GM21717 (cell line): ENCODE data around the gene CDADC1.
A peak's percentile ranks its signal among the peaks of the same experiment; 100 is the strongest.
"Not testable (repeated sequence)": the region's sequence is repeated elsewhere in the genome, so short reads cannot be mapped to it uniquely, and the experiment has no call there.

Experiments used
- ATAC-seq: cut with Tn5 transposase; IDR thresholded peaks from one replicate; pipeline ENCODE4 v1.9.1; 2021; ENCODE audit warnings: mild to moderate bottlenecking, moderate library complexity; ENCODE audit not compliant: unreplicated experiment

The CDADC1 gene

DNA sequence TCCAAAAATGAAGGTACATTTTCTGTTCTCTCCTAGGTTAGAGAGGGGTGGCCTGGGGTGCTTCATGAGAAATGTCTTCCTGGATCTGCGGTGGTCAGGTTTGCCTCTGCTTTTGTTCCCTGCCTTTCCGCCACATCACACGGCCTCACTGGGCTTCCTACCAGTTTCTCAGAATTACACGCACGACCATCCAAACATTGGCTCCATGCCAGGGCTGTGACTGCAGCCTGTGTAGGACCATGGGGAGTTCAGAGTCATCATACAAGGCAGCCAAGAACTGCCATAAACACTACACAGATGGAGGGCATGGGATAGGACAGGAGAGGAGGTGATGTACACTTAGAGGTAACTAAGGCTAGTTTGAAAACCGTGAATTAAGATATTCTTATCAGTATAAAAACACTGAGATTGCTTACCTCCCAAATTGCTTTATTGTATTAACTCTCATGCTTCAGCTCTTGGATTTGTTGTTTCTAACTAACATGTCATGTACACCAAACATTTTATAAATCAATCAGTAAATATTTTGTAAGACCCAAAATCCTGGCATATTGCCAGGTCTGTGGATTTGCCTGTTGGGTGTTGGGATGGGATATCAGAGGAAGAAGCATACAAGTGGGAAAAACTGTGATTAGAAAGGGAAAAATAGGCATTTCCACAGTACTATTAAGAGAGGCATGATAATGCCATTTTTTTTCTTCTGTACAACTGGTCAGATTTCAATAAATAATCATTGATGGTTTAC, 45.2 kb downstream of the CDADC1 start:
- ATAC-seq = no peak

DNA sequence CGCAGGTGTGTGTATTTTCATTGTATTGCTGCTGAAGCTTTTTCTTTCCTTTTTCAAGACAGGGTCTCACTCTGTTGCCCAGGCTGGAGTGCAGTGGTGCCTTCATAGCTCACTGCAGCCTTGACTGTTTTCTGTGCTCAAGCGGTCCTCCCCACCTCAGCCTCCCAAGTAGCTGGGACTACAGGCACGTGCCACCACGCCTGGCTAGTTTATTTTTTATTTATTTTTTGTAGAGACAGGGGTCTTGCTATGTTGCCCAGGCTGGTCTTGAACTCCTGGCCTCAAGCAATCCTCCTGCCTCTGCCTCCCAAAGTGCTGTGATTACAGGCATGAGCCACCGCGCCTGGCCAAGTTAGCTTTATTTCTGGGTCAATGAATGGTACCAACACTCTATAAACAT, 47.0 kb downstream of the CDADC1 start:
- ATAC-seq = not testable (repeated sequence)

DNA sequence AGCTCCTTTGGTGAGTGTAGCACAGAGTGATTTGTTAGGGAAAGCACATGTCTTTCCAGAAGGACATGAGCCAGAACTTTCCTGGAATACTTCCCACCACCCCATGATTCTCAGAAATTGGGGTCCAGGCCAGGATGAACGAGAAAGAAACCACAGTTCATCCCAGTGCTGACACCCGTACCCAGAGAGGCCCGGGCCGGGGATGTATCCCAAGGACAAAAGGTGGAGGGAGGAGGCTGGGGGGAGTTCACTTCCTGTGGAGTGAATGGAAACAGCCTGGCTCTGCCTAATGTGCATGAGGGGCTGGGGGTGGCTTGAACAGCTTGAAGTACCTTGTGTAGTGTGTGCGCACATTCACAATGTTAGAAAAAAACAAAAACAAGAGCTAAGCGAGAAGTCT, 47.5 kb downstream of the CDADC1 start:
- ATAC-seq = no peak

DNA sequence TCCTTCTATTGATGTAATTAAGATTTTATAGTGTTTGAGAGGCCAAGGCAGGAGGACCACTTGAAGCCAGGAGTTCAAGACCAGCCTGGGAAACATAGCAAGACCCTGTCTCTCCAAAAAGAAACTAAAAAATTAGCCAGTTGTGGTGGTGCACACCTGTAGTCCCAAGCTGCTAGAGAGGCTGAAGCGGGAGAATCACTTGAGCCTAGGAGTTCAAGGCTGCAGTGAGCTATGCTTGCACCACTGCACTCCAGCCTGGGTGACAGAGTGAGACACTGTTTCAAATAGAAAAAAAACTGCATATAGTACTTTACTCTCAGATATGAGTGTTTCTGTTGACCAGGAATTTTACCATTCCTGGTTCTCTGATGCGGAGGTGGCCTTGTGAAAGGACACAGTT, 48.9 kb downstream of the CDADC1 start:
- ATAC-seq = no peak

DNA sequence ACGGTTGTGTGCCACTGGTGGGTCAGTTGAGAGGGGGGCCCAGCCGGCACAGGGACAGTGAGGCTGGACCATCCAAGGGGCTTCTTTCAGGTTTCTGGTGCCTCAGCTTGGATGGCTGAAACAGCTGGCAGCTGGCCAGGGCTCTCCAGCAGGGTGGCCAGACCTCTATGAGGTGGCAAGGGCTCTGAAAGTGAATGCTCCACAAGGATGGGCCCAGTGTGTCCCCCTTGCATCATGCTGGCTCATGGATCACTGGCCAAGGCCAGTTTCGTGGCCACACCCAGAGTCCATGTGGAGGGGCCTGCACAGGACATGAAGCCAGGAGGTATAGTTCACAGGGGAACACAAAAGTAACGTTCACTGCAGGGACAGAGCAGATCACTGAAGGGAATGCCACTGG, 49.6 kb downstream of the CDADC1 start:
- no peak for ATAC-seq

DNA sequence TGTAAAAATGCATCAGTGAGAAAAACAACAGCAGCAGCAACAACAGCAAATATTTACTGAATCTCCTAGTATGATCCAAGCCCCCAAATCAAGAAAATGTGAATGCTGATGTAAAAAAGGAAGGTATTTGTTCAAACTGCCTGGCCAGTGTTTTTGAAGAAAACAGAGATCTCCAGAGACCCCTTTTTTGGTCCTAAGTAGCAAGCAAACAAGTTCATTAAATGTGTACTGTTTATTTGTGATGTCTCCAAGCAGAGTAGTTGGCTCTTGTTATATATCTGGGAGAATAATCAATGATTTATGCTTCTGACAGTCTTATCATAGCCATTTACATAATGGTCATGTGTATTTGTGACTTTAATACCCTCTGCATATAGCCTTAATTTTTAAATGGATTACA, 50.7 kb downstream of the CDADC1 start:
- no peak for ATAC-seq

DNA sequence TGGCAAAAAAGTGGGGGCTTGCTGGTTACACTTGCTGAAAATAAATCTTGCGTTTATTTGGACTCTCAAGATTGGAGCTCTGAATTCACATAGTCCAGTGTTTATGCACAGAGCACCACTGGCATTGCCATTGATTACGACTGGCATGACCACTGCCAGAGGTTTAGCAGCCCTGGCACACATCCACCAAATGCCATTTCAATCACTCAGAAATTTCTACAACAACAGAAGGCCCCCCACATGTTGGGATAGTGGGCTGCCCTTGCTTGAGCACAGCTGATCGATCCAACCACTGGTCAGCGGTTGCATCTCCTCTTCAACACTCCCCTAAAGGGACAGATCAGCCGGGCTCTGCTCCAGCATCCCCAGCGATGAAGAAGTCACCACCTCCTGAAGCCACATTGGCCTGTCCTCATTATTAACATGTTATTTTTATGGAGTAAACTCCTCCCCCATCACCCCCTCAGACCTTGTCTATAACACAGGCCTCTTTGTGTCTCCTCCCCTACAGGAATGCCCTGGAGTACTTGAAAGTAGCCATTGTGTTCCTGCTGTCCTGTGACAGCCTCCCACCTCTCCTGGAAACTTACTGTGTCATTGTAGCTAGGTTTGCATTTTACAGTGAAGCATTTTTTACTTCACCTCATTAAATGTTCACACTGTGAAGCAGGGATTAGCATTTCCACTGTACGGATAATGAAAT, 51.3 kb downstream of the CDADC1 start:
- no peak for ATAC-seq

DNA sequence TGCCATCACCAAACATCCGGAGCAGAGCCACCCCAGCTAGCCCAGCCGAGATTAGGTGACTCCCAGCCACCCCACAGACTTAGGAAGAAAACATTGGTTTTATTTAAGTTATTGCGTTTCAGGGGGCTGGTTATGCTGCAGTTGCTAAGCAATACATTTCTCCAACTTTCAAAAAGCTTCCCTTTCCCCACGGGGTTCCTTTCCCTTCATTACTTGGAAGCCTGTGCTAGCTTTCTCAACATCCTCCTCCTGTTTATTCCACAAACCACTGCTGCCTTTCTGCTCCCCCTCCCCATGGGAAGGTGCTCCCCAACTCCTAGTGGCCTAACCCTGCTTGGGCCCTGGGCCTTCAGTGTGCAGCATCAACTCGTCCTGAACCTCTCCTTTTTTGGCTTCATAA, 52.6 kb downstream of the CDADC1 start:
- ATAC-seq = no peak

DNA sequence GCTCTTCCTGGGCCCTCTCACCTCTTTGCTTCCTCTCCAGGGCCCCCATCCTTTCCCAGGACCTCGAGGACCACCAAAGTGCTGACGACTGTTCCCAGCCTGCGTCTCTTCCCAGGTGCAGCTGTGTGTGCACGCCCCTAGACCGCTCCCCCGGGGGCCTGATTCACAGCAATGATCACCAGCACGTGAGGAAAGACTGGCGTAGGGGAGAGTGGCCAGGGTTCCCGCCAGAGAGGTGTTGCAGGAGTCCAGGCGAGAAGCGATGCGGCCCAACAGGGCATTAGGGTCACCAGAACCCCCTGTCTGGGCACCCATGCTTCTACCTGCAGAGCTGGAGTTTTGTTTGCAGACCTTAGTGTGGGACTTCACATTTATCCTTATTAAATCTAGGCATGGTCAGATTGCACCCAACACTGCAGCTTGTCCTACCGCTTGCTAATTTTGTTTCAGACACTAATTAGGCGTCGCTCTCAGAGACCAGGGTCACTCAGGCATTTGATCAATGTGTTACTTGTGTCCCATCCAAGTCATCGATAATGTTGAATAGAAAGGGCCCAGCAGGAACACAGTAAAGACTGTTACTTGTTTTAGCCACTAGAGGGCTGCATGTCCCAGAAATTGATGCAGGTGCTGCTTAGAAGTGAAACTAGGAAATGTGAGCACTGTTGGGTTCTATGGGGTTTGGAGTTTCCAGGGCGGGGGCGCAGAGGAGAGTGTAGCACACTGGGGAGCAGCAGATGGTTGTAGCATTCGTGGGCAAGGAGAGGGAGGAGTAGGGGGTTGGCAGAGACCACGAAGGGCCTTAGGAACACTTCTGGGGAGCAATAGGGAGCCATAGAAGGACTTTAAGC, 53.2 kb downstream of the CDADC1 start:
- ATAC-seq = peak; percentile 89

DNA sequence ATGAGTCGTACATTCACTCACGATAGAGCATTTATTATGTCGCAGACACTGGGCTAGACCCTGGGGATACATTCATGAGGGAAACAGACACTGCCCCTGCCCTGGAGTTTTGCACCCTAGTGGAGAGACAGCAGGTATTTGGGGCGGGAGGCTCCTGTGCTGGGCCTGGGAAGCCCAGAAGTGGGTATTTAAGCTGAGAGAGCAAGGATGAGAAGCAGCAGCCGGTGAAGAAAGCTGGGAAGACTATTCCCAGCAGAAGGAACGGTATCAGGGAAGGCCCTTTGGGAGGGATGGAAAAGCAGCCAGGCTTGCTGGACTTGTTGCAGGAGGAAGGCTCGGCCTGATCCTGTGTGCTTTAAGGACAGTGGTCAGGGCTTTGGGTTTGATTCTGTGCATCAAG, 54.5 kb downstream of the CDADC1 start:
- ATAC-seq = no peak

DNA sequence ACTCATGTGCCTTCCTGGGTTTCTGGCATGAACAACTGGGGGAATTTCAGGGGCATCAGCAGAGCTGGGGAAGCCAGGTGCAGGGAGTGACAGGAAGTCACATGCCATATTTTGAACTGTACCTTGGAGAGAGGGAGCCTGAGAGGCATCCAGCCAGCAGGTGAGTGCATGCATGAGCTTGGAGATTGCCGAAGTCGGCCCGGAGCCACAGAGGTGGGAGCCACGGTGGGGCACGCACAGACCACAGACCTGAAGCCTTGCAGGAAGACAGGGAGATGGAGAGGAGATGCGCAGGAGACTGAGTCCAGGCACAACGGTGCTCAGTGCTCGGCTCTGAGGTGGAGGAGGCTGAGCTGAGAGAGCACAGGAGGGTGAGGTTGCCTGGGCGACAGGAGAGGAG, 55.1 kb downstream of the CDADC1 start:
- no peak for ATAC-seq

DNA sequence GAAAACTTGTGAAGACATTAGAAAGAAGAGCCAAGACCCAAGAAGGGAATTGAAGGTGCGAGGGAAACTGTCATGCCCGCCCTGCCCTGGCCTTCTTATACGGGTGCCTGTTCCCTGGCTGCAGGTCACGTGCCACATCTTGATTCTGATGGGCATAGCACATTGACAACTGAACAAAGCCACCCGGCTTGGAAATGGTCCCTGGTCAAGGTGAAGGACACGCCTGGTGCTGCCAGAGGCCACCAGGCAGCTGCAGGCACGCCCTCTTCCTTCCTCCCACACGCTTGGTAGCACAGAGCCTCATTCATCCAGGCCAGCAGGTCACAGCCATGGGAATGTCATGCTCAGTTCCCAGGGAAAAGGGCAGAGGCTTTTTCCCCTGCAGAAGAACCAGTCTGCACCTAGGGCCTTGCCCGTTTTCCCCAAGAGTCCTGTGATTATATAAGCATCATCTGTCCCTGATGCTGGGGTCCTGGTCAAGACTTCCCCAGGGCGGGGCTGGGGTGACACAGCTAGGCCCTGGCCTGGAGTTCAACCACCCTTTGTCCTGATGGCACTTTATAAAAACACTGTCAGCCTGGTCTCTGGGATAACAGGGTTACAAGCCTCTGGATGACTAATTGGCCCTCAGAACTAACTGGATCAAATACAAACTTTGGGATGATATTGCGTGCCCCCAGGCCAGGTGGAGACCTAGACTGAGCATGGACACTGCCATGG, 56.0 kb downstream of the CDADC1 start:
- no peak for ATAC-seq

DNA sequence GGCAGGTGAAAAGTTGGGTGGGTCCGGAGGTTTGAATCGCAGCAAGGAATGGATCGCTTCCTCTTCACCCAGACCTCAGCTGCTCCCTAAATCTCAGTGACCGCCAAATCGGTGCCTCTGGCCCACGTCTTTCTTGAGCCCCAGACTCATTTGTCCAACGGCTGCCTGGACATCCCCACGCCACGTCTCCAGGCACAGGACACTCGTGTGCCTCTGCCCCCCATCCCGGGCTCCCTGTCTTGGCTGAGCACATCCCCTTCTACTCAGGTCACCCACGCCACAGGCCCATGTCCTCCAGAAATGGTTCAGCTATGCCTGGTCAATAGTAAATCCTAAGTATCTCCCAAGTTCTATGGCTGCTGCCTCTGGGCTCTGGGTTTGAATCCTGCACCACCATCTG, 56.6 kb downstream of the CDADC1 start:
- no peak for ATAC-seq

DNA sequence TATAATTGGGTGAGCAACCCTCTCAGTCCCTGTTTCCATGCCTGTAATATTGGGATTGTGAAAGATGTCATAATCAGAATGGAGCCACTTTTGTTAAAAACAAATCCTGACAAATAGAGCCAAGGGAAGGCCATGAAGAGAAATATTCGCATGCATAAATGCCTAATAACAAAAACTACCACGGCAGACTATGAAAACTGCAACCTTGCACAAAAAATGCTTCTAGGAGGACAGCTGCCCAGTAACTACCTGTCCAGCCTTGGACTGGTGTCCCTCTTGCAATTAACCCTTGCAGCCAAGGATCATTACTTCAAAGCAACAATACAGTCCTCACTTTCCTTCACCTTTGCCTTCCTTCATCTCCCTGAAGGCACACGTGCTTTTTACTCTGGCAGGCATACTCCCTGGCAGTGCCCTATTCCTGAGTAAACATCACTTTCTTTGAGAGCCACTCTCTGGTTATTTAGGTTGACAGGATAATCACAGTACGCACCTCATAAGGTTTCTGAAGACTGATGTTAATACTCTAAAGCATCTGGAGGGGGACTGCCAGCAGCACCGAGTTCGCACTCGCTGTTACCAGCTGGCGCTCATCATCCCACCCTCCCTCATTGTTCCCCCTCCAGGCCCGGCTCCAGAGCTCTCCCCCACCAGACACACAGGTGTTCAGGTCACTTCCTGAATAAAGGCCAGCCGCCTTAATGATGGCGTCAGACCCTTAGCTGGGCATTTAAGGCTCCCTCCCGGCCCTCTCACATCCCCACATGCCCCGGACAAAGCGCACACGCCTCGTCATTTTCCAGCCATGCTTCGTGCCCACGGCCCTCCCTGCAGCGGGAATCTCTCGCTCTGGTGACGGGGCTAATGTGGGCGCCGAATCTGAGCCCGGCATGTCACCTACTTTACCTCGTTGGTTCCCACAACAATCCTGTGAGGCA, 57.3 kb downstream of the CDADC1 start:
- ATAC-seq = no peak

DNA sequence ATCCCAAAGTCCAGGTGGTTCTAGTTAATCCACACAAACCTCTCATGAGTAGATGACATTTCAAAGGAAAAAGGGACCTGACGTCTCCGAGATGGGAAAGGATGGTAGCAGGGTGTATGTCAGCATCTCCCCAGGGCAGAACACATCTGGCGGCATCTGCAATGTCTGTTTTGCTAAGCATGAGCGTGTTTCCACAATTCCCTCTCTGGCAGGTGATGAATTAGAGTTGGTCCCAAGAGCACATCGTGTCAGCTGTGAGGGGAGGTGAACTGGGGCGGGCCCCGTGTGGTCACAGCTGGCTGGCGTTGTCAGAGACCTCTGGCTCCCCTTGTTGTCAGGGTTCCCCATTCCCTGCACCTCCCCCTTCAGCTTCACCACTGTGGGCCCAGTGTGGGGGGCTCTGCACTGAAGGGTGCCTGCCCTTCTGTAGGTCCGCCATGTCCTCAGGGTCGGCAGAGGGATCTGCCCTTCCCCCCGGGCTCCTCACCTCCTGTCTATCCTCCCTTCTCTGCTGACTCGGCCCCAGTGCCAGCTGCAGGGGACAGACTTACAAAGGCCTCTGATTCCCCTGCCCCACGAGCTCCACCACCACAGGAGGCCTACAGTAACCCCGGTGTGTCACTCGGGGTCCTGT, 58.2 kb downstream of the CDADC1 start:
- ATAC-seq = no peak

DNA sequence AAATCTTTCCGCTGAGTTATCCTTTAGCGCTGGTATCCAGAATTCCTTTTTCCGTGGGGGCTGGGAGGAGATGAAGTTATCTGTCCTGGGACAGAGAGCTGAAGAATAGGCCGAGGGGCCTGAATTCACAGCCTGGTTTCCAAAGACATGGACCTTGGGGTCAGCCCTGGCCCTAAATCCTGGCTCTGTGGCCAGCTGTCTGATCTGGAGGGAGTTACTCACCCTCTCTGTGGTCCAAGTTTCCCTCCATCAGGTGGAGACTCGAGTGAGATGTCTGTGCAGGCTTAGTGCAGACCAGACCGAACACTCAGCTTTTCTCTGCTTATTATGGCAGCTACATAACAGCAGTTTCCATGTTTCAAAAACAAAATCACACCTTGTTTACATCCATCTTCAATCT, 59.6 kb downstream of the CDADC1 start:
- ATAC-seq = no peak

DNA sequence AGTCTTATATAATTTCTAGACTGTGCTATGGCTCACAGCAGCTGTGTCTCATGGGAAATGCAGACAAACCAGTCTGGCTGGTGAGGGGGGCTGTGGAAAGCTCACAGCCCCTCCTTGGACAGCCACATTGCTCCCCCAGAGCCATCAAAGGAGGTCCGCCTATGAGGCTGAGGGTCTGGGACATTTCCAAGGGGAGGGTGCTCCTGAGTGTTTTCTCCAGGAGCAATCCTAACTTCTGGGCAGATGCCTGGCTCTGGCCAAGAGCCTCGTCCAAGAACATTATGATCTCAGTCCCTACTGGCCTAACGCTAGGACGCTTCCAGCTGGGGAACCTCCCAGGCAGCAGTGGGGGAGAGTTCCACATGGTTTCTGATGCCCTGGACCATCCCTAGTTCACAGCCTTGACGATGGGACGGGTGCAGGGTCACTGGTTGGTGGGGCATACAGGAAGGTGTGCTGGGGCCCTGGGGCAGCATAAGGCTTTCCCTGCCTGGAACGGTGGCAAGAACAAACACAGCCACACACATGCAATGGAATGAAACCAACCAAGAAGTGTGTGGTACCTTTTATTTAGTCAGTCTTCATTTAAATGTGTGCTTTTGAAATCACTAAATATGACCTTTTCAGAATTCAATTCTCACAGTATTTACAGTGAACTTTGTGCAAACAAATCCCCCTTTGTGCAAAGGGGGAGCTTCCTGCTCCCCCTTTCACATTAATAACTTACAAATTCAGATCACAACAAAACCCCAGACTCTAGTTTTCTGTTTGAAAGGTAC, 60.6 kb downstream of the CDADC1 start:
- no peak for ATAC-seq

DNA sequence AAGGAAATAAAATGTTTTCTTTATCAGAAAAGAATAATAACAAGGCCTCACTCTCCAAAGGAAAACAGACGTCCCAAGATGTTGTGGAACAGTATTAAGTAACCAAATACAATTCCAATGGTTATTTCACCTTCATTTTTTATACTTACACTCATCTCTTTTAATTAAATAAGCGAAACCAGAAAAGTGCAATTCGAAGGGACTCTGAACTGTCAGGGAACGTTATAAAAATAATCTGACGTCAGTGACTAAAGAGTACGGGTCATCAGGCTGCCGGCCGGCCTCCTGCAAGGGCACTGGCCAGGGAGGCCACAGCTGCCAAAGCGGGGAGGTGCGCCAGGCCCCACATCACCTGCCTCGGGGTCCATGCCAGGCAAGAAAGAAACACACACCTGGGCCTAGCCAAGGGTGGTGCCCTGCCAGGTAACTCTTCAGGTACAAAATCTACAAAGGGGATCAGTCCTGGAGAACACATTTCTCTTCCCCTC, 61.2 kb downstream of the CDADC1 start:
- no peak for ATAC-seq

DNA sequence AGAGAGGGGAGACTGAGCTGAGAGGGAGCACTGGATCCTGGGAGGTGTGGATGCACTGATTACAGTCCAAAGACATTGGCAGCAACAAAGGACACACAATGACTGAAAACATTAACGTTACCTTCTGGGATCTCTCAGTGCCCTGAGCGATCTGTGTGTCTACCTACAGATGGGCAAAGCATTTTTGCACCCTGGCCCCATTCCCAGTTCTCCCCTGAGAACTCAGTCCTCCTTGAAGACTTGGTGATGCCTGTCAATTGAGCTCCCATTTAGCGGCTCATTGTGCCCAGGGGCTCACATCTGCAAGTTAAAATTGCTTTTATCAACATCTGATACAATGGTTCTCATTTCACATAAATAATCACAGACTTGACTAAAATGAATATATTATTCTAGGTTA, 62.5 kb downstream of the CDADC1 start:
- ATAC-seq = no peak
